Right lobe of liver (tissue), 4 donors: ENCODE measurements around the gene PRM2.

ENCODE experiments used
- CTCF ChIP-seq, 4 donors: fragments of 200-600 bp in 3 of 4; fragments of 450-650 bp in 1 of 4; IDR thresholded peaks; one replicate each; pipeline versions ENCODE4 v1.5.1 to v1.8.0; 2016 to 2022; ENCODE audit warnings: antibody characterized with exemption in 4 of 4, mild to moderate bottlenecking in 2 of 4
- POLR2A ChIP-seq: fragments of 450-650 bp; IDR thresholded peaks from one replicate; pipeline ENCODE4 v1.6.1; 2017; ENCODE audit warnings: antibody characterized with exemption, mild to moderate bottlenecking
- donor health status: DM: no; HTN: no; CAD: no.
- donor health status: DM: no; HTN: no; CAD: no.
- donor health status: DM: no; HTN: yes; CAD: no.

- TF ChIP-seq POLR2A: no peak
- TF ChIP-seq CTCF (IDR thresholded peaks at IDR 0.05): no peak
Measured at GRCh38 chr16:11234884-11235702, 41.2 kb downstream of the PRM2 start.
